NCI-H187 treated with DMSO at 0.1 percent for 48 hours (cell line): Measurements from ENCODE around the gene LRRN3.

Experiments used
- DNase-seq: peaks from one replicate; lab custom pipeline; 2025; lab: John Stamatoyannopoulos, UW

LRRN3 gene

DNA sequence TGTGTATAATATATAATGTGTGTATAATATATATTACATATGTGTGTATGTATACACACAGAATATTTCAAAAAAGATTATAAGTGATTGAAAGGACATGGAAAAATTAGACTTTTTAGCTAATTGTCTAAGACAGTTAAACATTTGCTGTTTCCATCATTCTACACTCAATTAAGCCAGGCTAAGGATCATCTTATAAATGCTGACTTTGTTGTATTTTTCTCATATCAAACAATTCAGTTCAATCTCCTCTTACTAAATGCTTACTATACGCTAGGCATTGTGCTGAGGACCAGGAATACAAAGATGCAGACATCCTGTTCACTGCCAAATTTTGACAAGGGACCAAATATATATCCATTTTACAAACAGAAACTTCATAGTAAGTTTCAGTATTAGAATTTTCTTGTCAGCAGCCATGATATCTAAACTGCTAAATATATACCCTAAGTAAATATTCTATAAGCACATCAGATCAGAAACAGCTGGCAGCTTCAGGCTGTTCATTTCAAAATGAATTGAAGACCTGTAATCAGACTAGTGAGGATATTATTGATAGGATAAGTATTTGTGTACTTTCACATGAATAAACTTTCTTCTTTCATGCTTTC, 10.3 kb upstream of the LRRN3 start:
- DNase-seq = no peak

- DNase-seq = no peak
These were observed 9.2 kb upstream of the LRRN3 start for GRCh38 chr7:111081546-111082267.

GRCh38 chr7:111082351-111082750, 8.6 kb upstream of the LRRN3 start:
- DNase-seq = no peak

DNA sequence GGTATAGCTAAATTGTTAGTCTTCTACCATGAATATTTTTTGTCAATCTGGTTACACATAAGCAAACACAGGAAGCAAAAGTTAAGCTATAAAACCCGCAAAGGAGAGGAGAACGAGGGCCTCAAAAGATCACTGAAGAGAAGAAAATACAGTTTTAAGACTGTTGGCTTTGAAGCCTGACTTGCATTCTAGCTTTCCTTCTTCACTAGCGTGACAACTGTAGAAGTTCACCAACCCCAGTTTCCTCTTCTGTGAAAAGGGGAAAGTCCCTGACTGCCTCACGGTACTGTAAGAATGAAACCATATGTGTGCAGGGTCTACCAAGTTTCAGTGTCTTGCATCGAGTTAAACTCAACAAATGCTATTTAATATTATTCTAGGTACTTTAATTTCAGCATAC, 7.5 kb upstream of the LRRN3 start:
- DNase-seq = no peak

DNA sequence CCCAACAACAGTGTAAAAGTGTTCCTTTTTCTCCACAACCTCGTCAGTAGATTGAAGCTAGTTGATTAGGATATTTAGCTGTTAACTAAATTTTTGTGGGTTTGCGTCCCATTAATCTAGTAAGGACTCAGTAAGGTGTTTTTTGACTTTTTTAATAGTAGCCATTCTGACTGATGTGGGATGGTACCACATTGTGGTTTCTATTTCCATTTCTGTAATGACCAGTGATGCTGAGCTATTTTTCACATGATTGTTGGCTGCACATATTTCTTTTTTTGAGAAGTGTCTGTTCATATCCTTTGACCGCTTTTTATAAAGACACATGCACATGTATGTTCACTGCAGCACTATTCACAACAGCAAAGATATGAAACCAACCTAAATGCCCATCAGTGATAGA, 5.6 kb upstream of the LRRN3 start:
- no peak for DNase-seq

GRCh38 chr7:111086532-111086931, 4.4 kb upstream of the LRRN3 start:
- DNase-seq = no peak

- no peak for DNase-seq
These were observed 2.6 kb upstream of the LRRN3 start for GRCh38 chr7:111088328-111088727.

DNA sequence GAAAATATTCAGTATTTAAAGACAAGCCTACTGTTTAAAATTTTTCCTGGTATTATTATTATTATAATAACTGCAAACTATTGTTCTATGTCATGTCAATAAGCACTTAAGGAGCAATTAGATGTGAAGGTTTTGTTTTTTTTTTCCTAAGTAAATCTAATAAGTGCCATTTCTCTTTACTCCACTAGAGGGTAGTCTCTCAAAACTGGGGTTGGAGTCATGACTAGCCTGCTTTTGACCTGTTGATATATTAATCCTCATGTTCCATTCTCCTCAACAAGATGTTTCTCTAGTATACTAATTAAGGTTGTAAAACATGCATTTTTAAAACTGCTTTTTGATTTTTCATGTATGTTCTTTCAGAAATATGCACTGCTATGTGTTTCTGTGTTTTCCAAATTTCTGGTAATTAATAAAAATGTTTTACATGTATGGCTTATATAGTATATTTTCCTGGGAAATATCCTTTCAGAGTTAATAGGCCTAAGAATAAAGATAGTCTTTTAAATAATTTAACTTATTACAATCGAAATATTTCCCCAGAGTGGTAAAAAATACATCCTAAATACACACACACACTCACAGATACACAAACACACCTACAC, 1.0 kb upstream of the LRRN3 start:
- peak; percentile 48 for DNase-seq

GRCh38 chr7:111091593-111092358, 849 bp downstream of the LRRN3 start:
- DNase-seq = no peak

GRCh38 chr7:111092406-111093236, 1.7 kb downstream of the LRRN3 start:
- no peak for DNase-seq

DNA sequence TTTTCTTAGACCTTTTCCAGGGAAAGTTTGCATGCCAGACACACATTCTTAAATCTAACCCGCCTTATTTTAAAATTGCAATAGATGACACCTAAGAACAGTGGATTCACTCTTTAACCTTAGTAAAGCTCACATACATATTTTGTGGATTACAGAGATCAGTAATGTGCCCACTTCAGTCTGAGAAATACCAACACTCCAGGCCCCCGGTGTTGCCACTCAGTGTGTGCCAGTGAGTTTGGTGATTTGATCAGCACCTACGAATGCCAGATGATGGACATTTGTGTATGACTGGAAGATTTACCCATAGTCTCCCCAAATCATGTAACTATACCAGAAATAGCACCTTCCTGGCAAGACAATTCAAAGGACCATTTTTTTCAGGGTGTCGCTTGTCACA, 2.6 kb downstream of the LRRN3 start:
- DNase-seq = no peak

DNA sequence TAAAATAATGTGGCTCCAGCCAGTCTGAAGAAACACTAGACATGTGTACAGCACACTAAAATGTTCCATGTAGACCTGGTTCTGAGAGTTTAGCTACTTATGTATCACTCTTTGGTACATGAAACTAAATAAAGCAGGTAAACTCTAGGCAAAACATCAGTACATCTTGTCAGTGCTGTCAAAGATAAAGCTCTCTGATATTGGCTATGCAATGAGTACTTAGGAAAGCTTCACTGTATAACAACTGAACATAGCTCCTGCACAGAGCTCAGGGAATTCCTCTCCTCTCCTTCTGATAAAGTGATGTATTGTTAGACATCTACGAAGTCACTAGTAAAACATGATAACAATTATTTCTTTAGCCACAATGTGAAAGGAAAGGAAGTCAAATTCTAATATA, 3.5 kb downstream of the LRRN3 start:
- DNase-seq = no peak

DNA sequence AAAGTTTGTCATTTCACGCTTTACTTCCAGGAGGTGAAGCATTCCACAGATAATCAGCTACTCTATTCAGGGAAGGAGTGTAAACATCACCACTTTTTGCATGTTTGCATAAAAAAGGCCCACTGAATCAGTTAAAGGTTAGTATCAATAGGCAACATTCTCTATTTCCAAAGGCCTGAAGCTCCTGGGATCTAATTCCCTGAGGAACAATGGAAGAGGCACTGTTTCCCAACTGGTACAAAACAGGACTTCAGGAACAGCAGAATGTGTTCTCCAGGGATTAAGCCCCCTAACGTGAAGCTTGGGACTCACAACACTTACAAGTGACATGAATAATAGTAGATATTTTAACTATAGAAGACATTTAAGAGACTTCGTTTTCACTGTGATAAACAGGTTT, 6.1 kb downstream of the LRRN3 start:
- no peak for DNase-seq

DNA sequence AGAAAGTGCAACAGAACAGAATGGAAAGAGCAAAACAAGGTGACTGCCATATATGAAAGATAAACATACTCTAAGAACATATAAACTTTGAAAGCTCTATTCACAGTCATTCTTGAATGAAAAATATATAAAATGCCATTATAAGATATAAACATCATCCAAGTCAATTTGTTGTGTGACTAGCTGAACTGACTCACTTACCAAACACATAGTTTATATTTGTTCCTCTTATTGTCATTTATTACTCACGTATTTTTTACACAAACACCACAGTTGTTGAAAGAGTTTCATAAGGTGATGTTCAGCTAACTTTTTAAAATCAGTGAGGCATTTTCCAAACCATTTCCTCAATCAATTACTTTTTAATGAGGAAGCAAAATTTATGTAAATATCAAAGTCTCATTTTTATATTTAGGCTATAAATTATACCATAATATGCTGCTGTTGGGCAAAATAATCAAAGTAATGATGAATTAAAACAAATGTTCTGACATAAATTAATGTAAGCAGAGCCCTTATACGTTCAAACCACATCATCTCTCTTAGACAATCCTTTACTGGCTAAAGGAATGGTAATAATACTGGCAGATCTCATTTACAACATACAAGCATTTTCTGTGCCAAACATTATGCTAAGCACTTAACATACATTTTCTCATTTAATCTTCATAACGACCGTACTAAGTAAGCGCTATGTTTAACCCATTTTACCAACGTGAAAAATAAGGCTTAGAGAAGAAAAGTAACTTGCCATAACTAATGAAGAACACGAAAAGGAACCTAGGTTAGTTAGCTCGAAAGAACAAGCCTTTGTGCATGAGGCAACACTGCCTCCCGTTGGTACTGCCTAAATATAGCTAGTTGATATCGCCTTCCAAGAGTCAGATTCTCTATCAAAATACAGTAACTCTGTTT, 7.3 kb downstream of the LRRN3 start:
- no peak for DNase-seq

GRCh38 chr7:111098926-111099250, 8.0 kb downstream of the LRRN3 start:
- DNase-seq = no peak

GRCh38 chr7:111101856-111102646, 11.1 kb downstream of the LRRN3 start:
- DNase-seq = no peak

DNA sequence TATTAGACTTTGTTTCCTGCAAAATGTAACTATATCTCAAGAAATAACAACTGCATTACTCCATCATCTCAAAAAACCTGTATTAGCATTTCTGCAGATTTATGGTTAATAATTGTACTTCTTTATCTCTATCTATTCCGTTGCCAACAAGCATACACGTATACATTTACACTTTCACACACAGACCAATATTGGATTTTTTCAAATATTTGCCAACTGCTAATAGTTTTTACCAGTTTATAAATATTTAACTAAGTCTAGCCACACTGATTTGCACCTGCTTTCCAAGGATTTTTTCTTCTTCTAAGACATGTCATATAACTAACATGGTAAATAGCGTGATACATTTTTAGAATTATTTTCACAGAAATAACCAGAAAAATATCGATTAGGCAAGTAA, 12.2 kb downstream of the LRRN3 start:
- DNase-seq = no peak

DNA sequence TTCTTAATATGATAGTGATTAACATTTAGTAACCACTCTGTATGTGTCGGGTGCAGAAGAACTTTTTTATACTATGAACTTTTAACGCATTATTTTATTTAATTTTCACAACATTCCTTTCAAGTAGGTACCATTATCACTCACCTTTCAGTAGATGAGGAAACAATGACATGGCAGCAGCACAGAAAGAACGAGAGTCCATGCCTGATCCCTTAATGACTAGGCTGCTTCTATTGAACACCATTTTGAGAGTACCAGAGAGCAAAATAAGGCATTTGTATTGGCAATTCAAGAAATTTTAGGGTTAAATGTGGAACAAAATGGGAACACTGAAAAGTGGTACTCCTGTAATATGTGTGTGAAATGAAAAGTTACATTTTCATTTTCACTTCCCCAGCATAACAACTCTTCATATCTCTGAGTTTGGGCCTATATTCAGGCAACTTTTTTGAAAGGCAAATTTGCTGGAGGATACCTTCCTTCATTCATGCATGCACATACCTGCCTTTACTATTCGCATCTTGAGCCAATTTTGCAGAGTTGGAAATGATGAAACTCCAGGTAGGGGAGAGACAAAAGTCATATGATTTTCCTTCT, 12.8 kb downstream of the LRRN3 start:
- DNase-seq = no peak

DNA sequence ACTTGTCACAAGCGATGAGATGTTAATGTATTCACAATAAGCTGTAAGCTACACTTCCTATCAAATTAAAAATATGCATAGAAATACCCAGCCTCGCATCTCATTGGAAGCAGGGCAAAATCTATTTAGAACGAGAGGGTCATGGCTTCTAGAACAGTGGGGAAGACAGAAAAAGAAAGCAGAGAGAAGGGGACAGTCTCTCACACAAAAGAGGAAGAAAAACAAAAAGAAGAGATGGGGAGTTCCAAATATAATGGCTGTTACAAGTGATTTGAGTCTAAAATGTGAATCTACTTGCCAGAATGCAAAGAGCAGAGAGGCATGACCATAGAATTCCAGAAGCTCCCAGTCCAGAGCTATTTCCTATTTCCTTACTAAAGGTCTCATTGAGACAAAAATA, 13.8 kb downstream of the LRRN3 start:
- no peak for DNase-seq

DNA sequence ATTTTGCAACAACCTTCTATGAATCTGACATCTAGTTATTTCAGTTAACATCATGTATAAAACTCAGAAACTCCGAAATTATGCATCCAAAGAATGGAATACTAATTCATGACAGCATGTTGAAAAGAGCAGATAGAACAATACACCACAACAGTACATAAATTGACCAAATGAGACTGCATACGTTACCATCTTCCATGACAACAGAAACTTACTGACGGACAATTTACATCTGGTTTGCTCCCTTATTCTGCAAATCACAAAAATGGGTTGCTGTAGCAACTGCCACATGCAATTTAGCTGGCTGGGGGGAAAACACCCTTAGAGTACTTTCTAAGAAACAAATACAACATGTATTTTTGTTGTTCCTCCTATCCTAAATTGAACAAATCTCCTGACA, 14.3 kb downstream of the LRRN3 start:
- DNase-seq = no peak
